RWPE2 (cell line): ENCODE data around the gene SLC10A3.

Experiments used
- ATAC-seq: fragments of 200-7000 bp; cut with Tn5 transposase; 3 replicates; pipeline ENCODE4 v1.9.1; 2021; ENCODE audit warnings: low read depth
- DNase-seq: peaks from one replicate; pipeline ENCODE4 v3.0.0-alpha.2; 2020; ENCODE audit warnings: low spot score
- H3K27ac ChIP-seq: fragments of 450-650 bp; 2 replicates; pipeline ENCODE4 v1.5.1; 2017; ENCODE audit warnings: mild to moderate bottlenecking; ENCODE audit not compliant: poor library complexity, severe bottlenecking
- H3K27me3 ChIP-seq: fragments of 250-450 bp; sonication (Bioruptor Pico); 2 replicates; pipeline ENCODE4 v1.5.1; 2021; ENCODE audit warnings: mild to moderate bottlenecking, moderate library complexity; ENCODE audit not compliant: insufficient read depth, poor library complexity, severe bottlenecking
- H3K36me3 ChIP-seq: fragments of 250-450 bp; sonication (Bioruptor Pico); 2 replicates; pipeline ENCODE4 v1.5.1; 2020; ENCODE audit warnings: low read depth, mild to moderate bottlenecking, moderate library complexity
- H3K4me1 ChIP-seq: fragments of 250-450 bp; sonication (Bioruptor Pico); 2 replicates; pipeline ENCODE4 v1.5.1; 2021; ENCODE audit warnings: mild to moderate bottlenecking, moderate library complexity; ENCODE audit not compliant: insufficient read depth, poor library complexity, severe bottlenecking
- H3K4me3 ChIP-seq: fragments of 250-450 bp; sonication (Bioruptor Pico); 2 replicates; pipeline ENCODE4 v1.5.1; 2021; ENCODE audit warnings: mild to moderate bottlenecking, moderate library complexity; ENCODE audit not compliant: severe bottlenecking
- H3K9me3 ChIP-seq: fragments of 250-450 bp; sonication (Bioruptor Pico); 2 replicates; pipeline ENCODE4 v1.5.1; 2021; ENCODE audit warnings: mild to moderate bottlenecking, moderate library complexity; ENCODE audit not compliant: severe bottlenecking
- CTCF ChIP-seq: fragments of 450-650 bp; IDR thresholded peaks from one replicate; pipeline ENCODE4 v1.5.1; 2017; ENCODE audit warnings: mild to moderate bottlenecking, moderate library complexity; ENCODE audit not compliant: poor library complexity, severe bottlenecking

The SLC10A3 gene

GRCh38 chrX:154495472-154495922, 5.1 kb upstream of the SLC10A3 start:
- H3K27ac ChIP-seq: no peak overlapping the region
- no peaks in the 10 kb centered on the region for H3K36me3 ChIP-seq
- ATAC-seq (no peak), DNase-seq (no peak)
- H3K27me3 ChIP-seq: no peaks in the 10 kb centered on the region
- H3K9me3 ChIP-seq: no peaks in the 10 kb centered on the region
- no peak overlapping the region for H3K4me3 ChIP-seq
- no peaks in the 10 kb centered on the region for H3K4me1 ChIP-seq
- TF ChIP-seq CTCF: no peak

- TF ChIP-seq CTCF: no peak
- DNase-seq: no peak
These were observed 4.3 kb upstream of the SLC10A3 start for GRCh38 chrX:154494715-154495114.

DNA sequence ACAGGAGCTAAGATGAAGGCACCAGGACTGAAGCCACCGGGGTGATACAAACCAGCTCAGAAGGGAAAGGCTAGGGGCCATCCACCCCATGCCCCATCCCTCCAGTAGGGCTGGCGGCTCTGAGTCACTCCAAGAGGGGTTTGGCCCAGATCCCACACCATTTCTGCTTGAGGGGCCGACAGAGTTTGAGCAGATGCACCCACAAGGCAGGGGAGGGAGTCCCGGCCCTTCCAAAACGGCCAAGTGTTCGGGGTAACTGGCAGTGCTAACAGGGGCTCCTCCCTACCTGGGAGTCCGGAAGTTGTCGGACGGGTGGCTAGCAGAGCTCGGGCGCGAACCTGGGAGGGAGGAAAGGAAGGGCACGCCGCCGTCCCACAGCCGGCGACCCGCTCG, 412 bp downstream of the SLC10A3 start:
- H3K4me1 ChIP-seq: no peaks in the 10 kb centered on the region
- no peaks in the 10 kb centered on the region for H3K9me3 ChIP-seq
- peak overlapping the region; percentile 60 for H3K4me3 ChIP-seq
- no peaks in the 10 kb centered on the region for H3K27me3 ChIP-seq
- peak overlapping the region; percentile 64 for H3K27ac ChIP-seq
- ATAC-seq: peak; percentile 20
- H3K36me3 ChIP-seq: peaks cover 17% of the 10 kb centered on the region
- DNase-seq: peak; percentile 54
- no peak for TF ChIP-seq CTCF

More at GRCh38 chrX:154494715-154495114, 4.3 kb upstream of the SLC10A3 start:
- H3K4me1 ChIP-seq: no peaks in the 10 kb centered on the region
- no peaks in the 10 kb centered on the region for H3K9me3 ChIP-seq
- no peak overlapping the region for H3K4me3 ChIP-seq
- H3K36me3 ChIP-seq: no peaks in the 10 kb centered on the region
- H3K27ac ChIP-seq: no peak overlapping the region
- no peak for ATAC-seq
- no peaks in the 10 kb centered on the region for H3K27me3 ChIP-seq

DNA sequence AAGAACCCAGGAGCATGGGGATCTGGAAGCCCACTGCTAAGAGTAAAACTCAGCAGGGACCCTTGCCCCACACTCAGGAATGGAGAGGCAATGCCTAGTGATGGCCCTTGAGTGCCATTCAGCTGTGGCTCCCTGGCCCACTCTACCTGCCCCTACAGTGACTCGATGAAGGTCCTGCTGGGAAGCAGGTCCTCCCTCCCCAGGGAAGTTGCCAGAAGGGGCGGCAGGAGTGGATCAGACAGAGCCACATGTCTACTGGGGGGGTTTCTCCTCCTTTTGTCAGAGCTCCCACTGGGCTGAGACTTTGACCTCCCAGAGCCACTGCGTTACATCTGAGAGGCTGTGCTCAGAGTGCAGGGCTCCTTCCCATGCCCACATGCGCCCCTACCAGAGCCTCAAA, 1.2 kb downstream of the SLC10A3 start:
- peak overlapping the region; percentile 64 for H3K27ac ChIP-seq
- H3K4me3 ChIP-seq: peak overlapping the region; percentile 60
- ATAC-seq (no peak), DNase-seq (no peak)
- no peaks in the 10 kb centered on the region for H3K4me1 ChIP-seq
- no peaks in the 10 kb centered on the region for H3K9me3 ChIP-seq
- H3K27me3 ChIP-seq: no peaks in the 10 kb centered on the region
- no peak for TF ChIP-seq CTCF
- H3K36me3 ChIP-seq: peaks cover 26% of the 10 kb centered on the region

- H3K4me1 ChIP-seq: no peaks in the 10 kb centered on the region
- no peak for TF ChIP-seq CTCF
- no peaks in the 10 kb centered on the region for H3K27me3 ChIP-seq
- peak; percentile 40 for DNase-seq
- H3K36me3 ChIP-seq: peaks cover 32% of the 10 kb centered on the region
- no peak overlapping the region for H3K4me3 ChIP-seq
- H3K27ac ChIP-seq: no peak overlapping the region
- H3K9me3 ChIP-seq: no peaks in the 10 kb centered on the region
- no peak for ATAC-seq
These were observed 1.9 kb downstream of the SLC10A3 start for GRCh38 chrX:154488336-154489075.
